GM12874 (cell line): ENCODE data around the gene GNL2.
A peak's percentile ranks its signal among the peaks of the same experiment; 100 is the strongest.

Experiments
- CTCF ChIP-seq: IDR thresholded peaks from 2 replicates; pipeline ENCODE4 v1.5.1; 2011; ENCODE audit warnings: low read depth, mild to moderate bottlenecking, control low read depth, low read length, moderate library complexity; ENCODE audit not compliant: insufficient read depth

The GNL2 gene

DNA sequence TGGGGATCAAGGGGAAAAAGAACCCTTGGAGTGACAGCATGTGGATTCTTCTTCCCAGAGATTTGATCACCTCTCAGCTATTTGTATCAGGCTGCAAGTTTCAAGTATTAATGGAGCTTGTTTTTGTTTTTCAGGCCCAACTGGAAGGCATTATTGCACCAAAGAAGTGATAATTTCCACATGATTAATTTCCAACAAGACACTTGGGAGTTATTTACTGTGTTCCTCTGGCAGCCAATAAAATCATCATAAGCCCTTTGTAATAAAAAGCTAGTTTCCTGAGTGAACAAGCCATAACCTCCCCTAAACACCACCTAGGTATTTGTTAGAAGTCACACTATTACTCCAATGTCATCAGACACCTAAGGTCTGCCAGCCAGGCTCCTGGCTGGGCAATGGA, 30.8 kb downstream of the GNL2 start:
- TF ChIP-seq CTCF = no peak

DNA sequence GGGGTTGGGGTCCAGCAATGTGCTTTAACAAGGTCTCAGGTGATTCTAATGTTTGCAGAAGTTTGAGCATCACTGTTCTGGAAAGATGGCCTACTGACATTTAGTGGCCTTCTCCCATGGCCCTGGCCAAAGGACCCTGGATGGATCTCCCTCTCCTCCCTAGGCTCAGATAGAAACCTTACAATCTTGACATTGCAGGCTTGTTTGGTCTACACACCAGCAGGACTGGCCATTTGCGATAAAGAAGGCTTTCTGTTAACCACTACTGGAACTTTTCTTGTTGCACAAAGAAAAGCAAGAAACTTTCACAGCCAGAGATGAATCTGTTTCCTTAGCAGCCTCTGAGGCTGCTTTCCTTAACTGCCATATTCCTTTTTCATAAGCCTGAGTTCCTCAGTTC, 32.8 kb downstream of the GNL2 start:
- no peak for TF ChIP-seq CTCF

- peak; percentile 73 for TF ChIP-seq CTCF
Measured at GRCh38 chr1:37561133-37562132, 34.3 kb downstream of the GNL2 start.

GRCh38 chr1:37560401-37561132, 35.2 kb downstream of the GNL2 start:
- no peak for TF ChIP-seq CTCF

GRCh38 chr1:37559080-37559479, 36.7 kb downstream of the GNL2 start:
- TF ChIP-seq CTCF = no peak

DNA sequence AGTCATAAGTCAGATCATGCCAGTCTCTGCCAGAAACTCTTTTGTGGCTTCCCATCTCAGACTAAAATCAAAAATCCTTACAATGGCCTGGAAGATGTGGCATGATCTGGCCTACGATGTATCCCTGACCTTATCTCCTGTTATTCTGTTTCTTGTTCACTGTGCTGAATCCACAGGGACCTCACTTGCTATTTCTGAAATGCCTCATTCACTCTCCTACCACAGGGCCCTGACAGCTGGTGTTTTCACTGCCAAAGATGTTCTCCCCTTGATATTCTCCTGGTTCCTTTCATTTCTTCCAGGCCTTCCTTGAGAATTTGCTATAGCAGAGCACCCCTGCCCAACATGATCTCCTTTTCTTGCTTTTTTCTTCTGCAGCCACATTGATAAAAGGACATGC, 37.3 kb downstream of the GNL2 start:
- no peak for TF ChIP-seq CTCF

DNA sequence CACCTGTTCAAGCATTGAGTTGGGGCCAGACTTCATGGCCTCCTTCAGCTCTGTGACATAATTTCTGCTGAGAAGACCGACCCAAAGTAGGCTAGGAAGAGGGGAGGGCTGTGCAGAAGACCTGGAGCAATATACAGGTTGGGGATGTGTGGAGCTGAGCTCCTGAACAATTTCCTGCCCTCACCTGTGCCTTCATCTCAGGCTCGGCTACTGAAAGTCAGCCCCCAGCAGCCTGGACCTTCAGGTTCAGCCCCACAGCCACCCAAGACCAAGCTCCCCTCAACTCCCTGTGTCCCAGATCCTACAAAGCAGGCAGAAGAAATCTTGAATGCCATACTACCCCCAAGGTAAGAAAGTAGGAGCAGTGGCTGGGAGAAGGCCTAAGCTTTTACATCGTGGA, 38.3 kb downstream of the GNL2 start:
- TF ChIP-seq CTCF = no peak
